Loucy (cell line): Measurements from ENCODE around the gene RANBP3.
A peak's percentile ranks its signal among the peaks of the same experiment; 100 is the strongest.

ENCODE experiments used
- H2AFZ ChIP-seq: fragments of 200-600 bp; sonication (generic); 2 replicates; pipeline ENCODE4 v1.6.0; 2016; ENCODE audit warnings: antibody characterized with exemption, mild to moderate bottlenecking, low read length, moderate library complexity
- H3F3A ChIP-seq: fragments of 200-600 bp; 2 replicates; pipeline ENCODE4 v1.6.0; 2016; ENCODE audit warnings: antibody characterized with exemption, low read depth, mild to moderate bottlenecking
- H3K27me3 ChIP-seq: fragments of 200-600 bp; sonication (generic); 2 replicates; pipeline ENCODE4 v1.6.1; 2014; ENCODE audit warnings: low read length, mild to moderate bottlenecking; ENCODE audit not compliant: insufficient read depth, poor library complexity, severe bottlenecking
- H3K36me3 ChIP-seq: fragments of 200-600 bp; sonication (generic); 2 replicates; pipeline ENCODE4 v1.6.1; 2016; ENCODE audit warnings: low read length; ENCODE audit not compliant: insufficient read depth
- H3K4me1 ChIP-seq: fragments of 200-600 bp; sonication (generic); 2 replicates; pipeline ENCODE4 v1.5.1; 2014; ENCODE audit warnings: low read length, mild to moderate bottlenecking; ENCODE audit not compliant: insufficient read depth, poor library complexity, severe bottlenecking
- H3K4me2 ChIP-seq: fragments of 200-600 bp; sonication (generic); 2 replicates; pipeline ENCODE4 v1.6.0; 2014; ENCODE audit warnings: antibody characterized with exemption, low read length, low read depth, mild to moderate bottlenecking; ENCODE audit not compliant: poor library complexity, severe bottlenecking
- H3K4me3 ChIP-seq: fragments of 200-600 bp; sonication (generic); 2 replicates; pipeline ENCODE4 v1.5.1; 2014; ENCODE audit warnings: low read length, mild to moderate bottlenecking, mixed read lengths; ENCODE audit not compliant: poor library complexity, severe bottlenecking
- H3K79me2 ChIP-seq: fragments of 200-600 bp; sonication (generic); 2 replicates; pipeline ENCODE4 v1.6.1; 2014; ENCODE audit warnings: low read length; ENCODE audit not compliant: insufficient read depth
- H3K9ac ChIP-seq: fragments of 200-600 bp; sonication (generic); 2 replicates; pipeline ENCODE4 v1.6.0; 2014; ENCODE audit warnings: mild to moderate bottlenecking, low read depth, low read length, moderate library complexity; ENCODE audit not compliant: poor library complexity, severe bottlenecking
- H3K9me2 ChIP-seq: fragments of 200-600 bp; sonication (generic); replicated peaks from 2 replicates; pipeline ENCODE4 v1.6.1; 2016; ENCODE audit warnings: low read depth, low read length, mixed read lengths
- H3K9me3 ChIP-seq: fragments of 200-600 bp; sonication (generic); 2 replicates; pipeline ENCODE4 v1.6.1; 2014; ENCODE audit warnings: mild to moderate bottlenecking, antibody characterized with exemption, low read length, low read depth; ENCODE audit not compliant: insufficient read depth
- H4K20me1 ChIP-seq: fragments of 200-600 bp; sonication (generic); 2 replicates; pipeline ENCODE4 v1.6.0; 2014; ENCODE audit warnings: antibody characterized with exemption, low read length, mild to moderate bottlenecking; ENCODE audit not compliant: insufficient read depth, poor library complexity, severe bottlenecking
- EZH2phosphoT487 ChIP-seq: fragments of 200-600 bp; IDR thresholded peaks from 2 replicates; pipeline ENCODE4 v1.6.1; 2018; ENCODE audit warnings: antibody characterized with exemption, mild to moderate bottlenecking, moderate library complexity, borderline replicate concordance
- TF ChIP-seq, protein P1 (sequence below): fragments of 200-600 bp; sonication (generic); conservative IDR thresholded peaks from 2 replicates; pipeline ENCODE4 v1.5.1; 2014; ENCODE audit warnings: mild to moderate bottlenecking, antibody characterized with exemption, low read length

The RANBP3 gene

DNA sequence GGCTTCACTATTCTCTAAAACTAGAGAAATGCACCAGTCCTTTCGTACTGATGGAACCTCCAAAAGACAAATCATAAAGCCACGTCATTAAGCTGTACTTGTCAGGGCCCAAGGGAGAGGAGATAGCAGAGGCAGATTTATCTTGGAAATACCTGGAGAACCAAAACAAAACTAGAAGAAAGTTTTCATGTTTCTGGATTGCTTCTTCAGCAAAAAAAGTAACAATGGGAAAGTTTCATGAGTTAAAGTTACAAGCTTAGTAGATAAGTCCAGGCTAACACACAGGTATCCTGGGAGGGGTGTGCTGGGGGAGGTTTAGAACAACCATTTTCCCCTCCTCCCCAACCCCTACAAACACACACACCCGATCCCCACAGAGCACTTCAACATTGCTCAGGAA, 21.6 kb downstream of the RANBP3 start:
- Histone ChIP-seq H3K9ac (no peak overlapping the region), H3K79me2 (peaks cover 99% of the 10 kb centered on the region), H3K9me3 (no peaks in the 10 kb centered on the region), H3K4me2 (no peak overlapping the region), H3K36me3 (no peaks in the 10 kb centered on the region), H3F3A (no peaks in the 10 kb centered on the region), H2AFZ (no peak overlapping the region), H3K9me2 (no peaks in the 10 kb centered on the region), H3K27me3 (no peaks in the 10 kb centered on the region), H4K20me1 (peaks cover 88% of the 10 kb centered on the region), H3K4me3 (no peak overlapping the region), H3K4me1 (peaks cover 21% of the 10 kb centered on the region)
- TF ChIP-seq, protein P1, sequence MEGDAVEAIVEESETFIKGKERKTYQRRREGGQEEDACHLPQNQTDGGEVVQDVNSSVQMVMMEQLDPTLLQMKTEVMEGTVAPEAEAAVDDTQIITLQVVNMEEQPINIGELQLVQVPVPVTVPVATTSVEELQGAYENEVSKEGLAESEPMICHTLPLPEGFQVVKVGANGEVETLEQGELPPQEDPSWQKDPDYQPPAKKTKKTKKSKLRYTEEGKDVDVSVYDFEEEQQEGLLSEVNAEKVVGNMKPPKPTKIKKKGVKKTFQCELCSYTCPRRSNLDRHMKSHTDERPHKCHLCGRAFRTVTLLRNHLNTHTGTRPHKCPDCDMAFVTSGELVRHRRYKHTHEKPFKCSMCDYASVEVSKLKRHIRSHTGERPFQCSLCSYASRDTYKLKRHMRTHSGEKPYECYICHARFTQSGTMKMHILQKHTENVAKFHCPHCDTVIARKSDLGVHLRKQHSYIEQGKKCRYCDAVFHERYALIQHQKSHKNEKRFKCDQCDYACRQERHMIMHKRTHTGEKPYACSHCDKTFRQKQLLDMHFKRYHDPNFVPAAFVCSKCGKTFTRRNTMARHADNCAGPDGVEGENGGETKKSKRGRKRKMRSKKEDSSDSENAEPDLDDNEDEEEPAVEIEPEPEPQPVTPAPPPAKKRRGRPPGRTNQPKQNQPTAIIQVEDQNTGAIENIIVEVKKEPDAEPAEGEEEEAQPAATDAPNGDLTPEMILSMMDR: no peak
- TF ChIP-seq EZH2phosphoT487: no peak

- no peaks in the 10 kb centered on the region for H3K9me2 ChIP-seq
- H3K9me3 ChIP-seq: no peaks in the 10 kb centered on the region
- no peak overlapping the region for H3K4me3 ChIP-seq
- H3K4me2 ChIP-seq: no peak overlapping the region
- H3K36me3 ChIP-seq: peaks cover 6% of the 10 kb centered on the region; the same call in 1 of the 2 replicates
- peaks cover 21% of the 10 kb centered on the region for H3K4me1 ChIP-seq
- no peak overlapping the region for H2AFZ ChIP-seq
- TF ChIP-seq, protein P1: no peak
- no peak for TF ChIP-seq EZH2phosphoT487
- H4K20me1 ChIP-seq: peaks cover 83% of the 10 kb centered on the region
- H3K79me2 ChIP-seq: peaks cover 99% of the 10 kb centered on the region
- H3K9ac ChIP-seq: no peak overlapping the region
- H3K27me3 ChIP-seq: no peaks in the 10 kb centered on the region
- H3F3A ChIP-seq: no peaks in the 10 kb centered on the region
Observed at GRCh38 chr19:5955636-5955935, 22.4 kb downstream of the RANBP3 start.

DNA sequence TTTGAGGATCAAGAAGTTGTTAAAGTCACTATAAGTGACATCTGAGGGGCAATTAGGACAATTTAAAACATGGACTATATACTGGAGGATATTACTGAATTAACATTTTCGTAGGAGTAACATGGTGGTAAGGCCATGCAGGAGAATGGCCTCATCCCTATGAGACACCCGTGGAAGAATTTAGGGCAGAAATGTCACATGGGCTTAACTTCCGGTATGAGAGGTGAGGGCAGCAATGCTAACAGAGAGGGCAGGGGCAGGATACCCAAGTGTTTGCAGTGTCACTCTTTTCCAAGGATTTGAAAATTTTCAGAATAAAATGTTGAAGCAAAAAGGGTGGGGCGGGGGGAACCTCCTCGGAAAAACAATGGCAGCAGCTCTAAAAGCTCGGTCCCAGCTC, 23.6 kb downstream of the RANBP3 start:
- H3K9me2 ChIP-seq: no peaks in the 10 kb centered on the region
- H3K9me3 ChIP-seq: no peaks in the 10 kb centered on the region
- peak overlapping the region; percentile 13 for H3K4me2 ChIP-seq
- H3K9ac ChIP-seq: no peak overlapping the region
- no peaks in the 10 kb centered on the region for H3F3A ChIP-seq
- no peak overlapping the region for H3K4me3 ChIP-seq
- peaks cover 21% of the 10 kb centered on the region for H3K4me1 ChIP-seq
- H2AFZ ChIP-seq: no peak overlapping the region
- no peaks in the 10 kb centered on the region for H3K27me3 ChIP-seq
- no peak for TF ChIP-seq EZH2phosphoT487
- TF ChIP-seq, protein P1: no peak
- peaks cover 18% of the 10 kb centered on the region; the same call in 1 of the 2 replicates for H3K36me3 ChIP-seq
- peaks cover 99% of the 10 kb centered on the region for H3K79me2 ChIP-seq
- peaks cover 79% of the 10 kb centered on the region for H4K20me1 ChIP-seq
